Peyer's patch (tissue), 4 donors: Measurements from ENCODE around the gene ADAM17. TPM values are rescaled to one million over a fixed set of nuclear protein-coding genes. Genes with fewer than 3 reads are reported as not detected.
"Not testable (repeated sequence)": the region's sequence is repeated elsewhere in the genome, so short reads cannot be mapped to it uniquely, and the experiment has no call there.

Experiments
- DNase-seq, 3 donors: peaks; one replicate each; pipeline ENCODE4 v3.0.0-alpha.2; 2017 to 2019
- H3K27ac ChIP-seq, 4 donors: fragments of 200-600 bp; sonication (generic); one replicate each; pipeline ENCODE4 v1.5.1; 2016 to 2019
- H3K27me3 ChIP-seq, 2 donors: fragments of 200-600 bp; sonication (generic); one replicate each; pipeline ENCODE4 v1.5.1; 2019
- H3K36me3 ChIP-seq, 3 donors: fragments of 200-600 bp; sonication (generic); one replicate each; pipeline ENCODE4 v1.5.1; 2016 to 2019
- H3K4me1 ChIP-seq, 4 donors: fragments of 200-600 bp; sonication (generic); one replicate each; pipeline ENCODE4 v1.5.1; 2016 to 2019
- H3K4me3 ChIP-seq, 4 donors: fragments of 200-600 bp; sonication (generic); 1 replicate in 3 of 4; 2 replicates in 1 of 4; pipeline ENCODE4 v1.5.1; 2016 to 2019; ENCODE audit warnings: mild to moderate bottlenecking in 1 of 4
- H3K9me3 ChIP-seq, 4 donors: fragments of 200-600 bp; sonication (generic); one replicate each; pipeline ENCODE4 v1.5.1; 2016 to 2019; ENCODE audit warnings: mild to moderate bottlenecking in 1 of 4
- CTCF ChIP-seq, 6 experiments: fragments of 450-650 bp in 4 of 6; fragments of 200-600 bp in 2 of 6; sonication (generic) in 1 of 6; IDR thresholded peaks; one replicate each; pipeline ENCODE4 v1.5.1; 2017 to 2019; ENCODE audit warnings: antibody characterized with exemption in 6 of 6, mild to moderate bottlenecking in 3 of 6, moderate library complexity in 1 of 6
- POLR2A ChIP-seq, 2 donors: fragments of 450-650 bp; IDR thresholded peaks; one replicate each; pipeline ENCODE4 v1.5.1; 2017; ENCODE audit warnings: antibody characterized with exemption in 2 of 2, mild to moderate bottlenecking in 2 of 2, moderate library complexity in 2 of 2
- total RNA-seq, 4 donors: library from RNA; depleted of rRNA; stranded (reverse); fragments of >200 nt; gene quantifications; one replicate each; pipeline ENCODE4 v1.1.0, GENCODE V29; 2016

The ADAM17 gene
- total RNA-seq, 4 donors from 2014 or later = 10.5 to 45.4 (median 21.0) TPM

DNA sequence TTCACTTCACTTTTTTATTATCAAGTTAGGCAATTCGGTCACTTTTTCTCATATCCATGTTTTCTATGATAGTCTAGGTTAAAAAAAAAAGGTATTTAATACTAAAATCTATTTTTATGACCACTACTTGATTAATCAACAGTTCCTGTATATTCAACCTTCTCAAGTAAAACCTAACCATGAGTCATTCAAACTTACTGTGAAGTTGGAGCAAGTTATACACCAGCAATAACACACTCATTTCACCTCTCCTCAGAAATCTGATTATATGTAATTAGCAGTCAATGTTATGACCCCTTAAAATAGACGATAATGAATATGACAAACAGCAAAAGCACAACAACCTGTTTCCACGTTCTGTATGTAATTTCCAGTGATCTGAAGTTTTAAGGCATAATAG is 35.0 kb upstream of the ADAM17 start:
- no peak for DNase-seq
- peaks cover 0 to 58% (median 0%) of the 10 kb centered on the region in 3 donors for H3K36me3 ChIP-seq

GRCh38 chr2:9586465-9586864 is 30.8 kb upstream of the ADAM17 start:
- peaks cover 0 to 88% (median 0%) of the 10 kb centered on the region in 3 donors for H3K36me3 ChIP-seq
- DNase-seq = no peak
- TF ChIP-seq CTCF (IDR thresholded peaks at IDR 0.05) (no peak), POLR2A (IDR thresholded peaks at IDR 0.05) (no peak)
- H3K27me3 ChIP-seq = no peaks in the 10 kb centered on the region
- H3K27ac ChIP-seq = no peak overlapping the region
- no peaks in the 10 kb centered on the region for H3K4me1 ChIP-seq
- no peaks in the 10 kb centered on the region for H3K9me3 ChIP-seq
- no peak overlapping the region for H3K4me3 ChIP-seq

More for the DNA sequence above, 35.0 kb upstream of the ADAM17 start:
- no peak overlapping the region for H3K4me3 ChIP-seq
- peaks cover 0 to 11% (median 0%) of the 10 kb centered on the region in 4 donors for H3K4me1 ChIP-seq
- TF ChIP-seq CTCF (IDR thresholded peaks at IDR 0.05) (no peak), POLR2A (IDR thresholded peaks at IDR 0.05) (no peak)
- no peak overlapping the region for H3K27ac ChIP-seq
- H3K9me3 ChIP-seq = no peaks in the 10 kb centered on the region
- H3K27me3 ChIP-seq = no peaks in the 10 kb centered on the region

DNA sequence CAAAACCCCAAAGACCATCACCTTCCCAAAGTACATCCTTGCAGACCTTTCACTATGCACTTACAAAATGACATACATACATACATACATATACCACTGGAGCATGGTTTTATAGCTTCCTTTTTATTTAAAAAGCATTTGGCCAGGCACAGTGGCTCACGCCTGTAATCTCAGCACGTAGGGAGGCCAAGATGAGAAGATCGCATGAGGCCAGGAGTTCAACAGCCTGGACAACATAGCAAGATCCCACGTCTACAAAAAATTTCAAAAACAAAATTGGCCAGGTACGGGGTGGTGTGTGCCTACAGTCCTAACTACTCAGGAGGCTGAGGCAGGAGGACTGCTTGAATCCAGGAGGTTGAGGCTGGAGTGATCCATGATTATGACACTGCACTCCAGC is 29.9 kb upstream of the ADAM17 start:
- TF ChIP-seq POLR2A (IDR thresholded peaks at IDR 0.05) (no peak), CTCF (IDR thresholded peaks at IDR 0.05) (no peak)
- Histone ChIP-seq H3K9me3 (no peaks in the 10 kb centered on the region), H3K27me3 (no peaks in the 10 kb centered on the region), H3K4me1 (no peaks in the 10 kb centered on the region), H3K4me3 (no peak overlapping the region), H3K36me3 (peaks cover 0 to 79% (median 0%) of the 10 kb centered on the region in 3 donors), H3K27ac (no peak overlapping the region)
- DNase-seq = no peak

- not testable (repeated sequence) for H3K27me3 ChIP-seq, H3K4me1 ChIP-seq, H3K27ac ChIP-seq, H3K9me3 ChIP-seq, DNase-seq, H3K4me3 ChIP-seq
- H3K36me3 ChIP-seq = peaks cover 0 to 73% (median 0%) of the 10 kb centered on the region in 3 donors
These were observed 29.3 kb upstream of the ADAM17 start for GRCh38 chr2:9584902-9585301.

- Histone ChIP-seq H3K27ac (no peak overlapping the region), H3K4me1 (no peaks in the 10 kb centered on the region), H3K36me3 (peaks cover 0 to 51% (median 0%) of the 10 kb centered on the region in 3 donors), H3K4me3 (no peak overlapping the region), H3K27me3 (no peaks in the 10 kb centered on the region), H3K9me3 (no peaks in the 10 kb centered on the region)
- TF ChIP-seq CTCF (IDR thresholded peaks at IDR 0.05) (no peak), POLR2A (IDR thresholded peaks at IDR 0.05) (no peak)
- no peak for DNase-seq
These were observed 27.0 kb upstream of the ADAM17 start for GRCh38 chr2:9582624-9583023.

DNA sequence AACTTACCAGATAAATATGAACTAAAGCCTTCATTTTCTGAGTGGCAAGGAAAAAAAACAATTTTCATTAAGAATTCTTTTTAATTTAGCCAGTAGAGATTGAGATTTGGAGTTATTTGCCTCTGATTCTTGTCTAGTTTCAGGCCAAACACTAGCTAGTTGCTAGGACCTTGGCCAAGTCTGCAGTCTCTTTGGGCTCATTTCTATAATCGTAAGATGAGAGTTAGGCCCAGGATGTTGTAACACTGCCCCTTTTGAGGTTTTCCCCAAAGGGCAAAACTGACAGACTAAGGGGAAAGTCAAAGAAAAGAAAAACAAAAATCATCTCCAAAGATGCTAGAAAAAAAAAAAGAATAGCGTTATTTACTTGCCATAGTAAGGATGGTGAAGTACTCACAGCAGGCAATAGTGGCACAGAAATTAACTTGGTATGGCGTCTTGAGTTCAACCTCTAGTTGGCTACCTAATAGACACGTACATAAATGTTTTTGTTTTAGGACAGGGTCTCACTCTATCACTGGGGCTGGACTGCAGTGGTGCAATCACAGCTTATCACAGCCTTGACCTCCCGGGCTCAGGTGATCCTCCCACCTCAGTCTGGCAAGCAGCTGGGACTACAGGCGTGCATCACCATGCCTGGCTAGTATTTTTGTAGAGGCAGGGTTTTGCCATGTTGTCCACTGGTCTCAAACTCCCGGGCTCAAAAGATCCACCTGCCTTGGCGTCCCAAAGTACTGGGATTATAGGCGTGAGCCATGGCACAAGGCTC is 23.0 kb upstream of the ADAM17 start:
- Histone ChIP-seq H3K36me3 (peaks cover 0 to 19% (median 0%) of the 10 kb centered on the region in 3 donors), H3K27me3 (no peaks in the 10 kb centered on the region), H3K4me3 (no peak overlapping the region), H3K4me1 (no peaks in the 10 kb centered on the region), H3K9me3 (no peaks in the 10 kb centered on the region), H3K27ac (no peak overlapping the region)
- no peak for DNase-seq
- TF ChIP-seq POLR2A (IDR thresholded peaks at IDR 0.05) (no peak), CTCF (IDR thresholded peaks at IDR 0.05) (no peak)
